ENCODE results near the gene NPLOC4. TPM values are rescaled to one million over a fixed set of nuclear protein-coding genes. Genes with fewer than 3 reads are reported as not detected.

NPLOC4 gene
- total and polyA plus RNA-seq, 9 of the 15 experiments (the other 6 are each of a cell fraction or from before 2014, with no cell fraction given): 1.5 to 116 (median 64.5) TPM

DNA sequence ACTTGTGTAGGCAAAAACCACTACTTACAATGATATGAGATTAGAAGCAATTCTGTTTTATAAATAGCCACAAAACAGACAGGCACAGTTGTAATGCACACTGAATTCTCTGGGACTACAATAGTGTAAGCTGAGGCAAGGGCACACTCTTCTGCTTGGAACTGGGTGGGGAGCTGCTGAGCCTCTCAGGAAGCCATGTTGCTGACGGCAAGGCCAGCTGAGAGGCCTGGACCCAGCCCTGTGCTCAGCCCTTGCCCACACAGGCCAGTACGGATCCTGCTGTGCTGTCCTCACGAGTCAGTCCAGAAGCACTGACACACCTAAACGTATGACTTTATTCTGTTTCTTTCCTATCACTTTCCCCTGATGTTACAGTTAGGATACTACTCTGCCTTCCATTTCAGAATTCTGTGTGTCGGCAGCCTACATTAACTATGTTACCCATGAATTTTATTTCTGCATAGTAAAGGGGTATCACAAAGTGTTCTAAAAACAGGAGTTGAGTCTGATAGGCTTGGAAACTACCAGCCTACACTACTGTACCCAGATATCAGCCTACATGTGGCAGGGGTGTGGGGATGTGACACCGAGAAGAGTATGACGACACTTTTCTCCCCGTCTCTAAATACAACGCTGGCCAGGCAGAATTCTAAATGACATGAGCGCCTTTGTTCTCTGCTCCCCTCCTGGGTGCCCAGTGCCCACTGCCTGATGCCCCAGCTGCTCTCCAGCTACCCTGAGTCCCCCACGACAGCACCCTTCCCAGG lies 43.6 kb downstream of the NPLOC4 start (continued):
- TF ChIP-seq TBL1XR1 (IDR thresholded peaks at IDR 0.05; ENCODE audit: low read length in 2 of 2) (no peak), NCOR1 (IDR thresholded peaks at IDR 0.05) (no peak), ZC3H11A (IDR thresholded peaks at IDR 0.05; ENCODE audit: low read depth, low read length) (no peak), POLR3A (IDR thresholded peaks at IDR 0.05; ENCODE audit: borderline replicate concordance, extremely low read depth, insufficient read depth, insufficient read length) (no peak)
- TF ChIP-seq, protein P1, sequence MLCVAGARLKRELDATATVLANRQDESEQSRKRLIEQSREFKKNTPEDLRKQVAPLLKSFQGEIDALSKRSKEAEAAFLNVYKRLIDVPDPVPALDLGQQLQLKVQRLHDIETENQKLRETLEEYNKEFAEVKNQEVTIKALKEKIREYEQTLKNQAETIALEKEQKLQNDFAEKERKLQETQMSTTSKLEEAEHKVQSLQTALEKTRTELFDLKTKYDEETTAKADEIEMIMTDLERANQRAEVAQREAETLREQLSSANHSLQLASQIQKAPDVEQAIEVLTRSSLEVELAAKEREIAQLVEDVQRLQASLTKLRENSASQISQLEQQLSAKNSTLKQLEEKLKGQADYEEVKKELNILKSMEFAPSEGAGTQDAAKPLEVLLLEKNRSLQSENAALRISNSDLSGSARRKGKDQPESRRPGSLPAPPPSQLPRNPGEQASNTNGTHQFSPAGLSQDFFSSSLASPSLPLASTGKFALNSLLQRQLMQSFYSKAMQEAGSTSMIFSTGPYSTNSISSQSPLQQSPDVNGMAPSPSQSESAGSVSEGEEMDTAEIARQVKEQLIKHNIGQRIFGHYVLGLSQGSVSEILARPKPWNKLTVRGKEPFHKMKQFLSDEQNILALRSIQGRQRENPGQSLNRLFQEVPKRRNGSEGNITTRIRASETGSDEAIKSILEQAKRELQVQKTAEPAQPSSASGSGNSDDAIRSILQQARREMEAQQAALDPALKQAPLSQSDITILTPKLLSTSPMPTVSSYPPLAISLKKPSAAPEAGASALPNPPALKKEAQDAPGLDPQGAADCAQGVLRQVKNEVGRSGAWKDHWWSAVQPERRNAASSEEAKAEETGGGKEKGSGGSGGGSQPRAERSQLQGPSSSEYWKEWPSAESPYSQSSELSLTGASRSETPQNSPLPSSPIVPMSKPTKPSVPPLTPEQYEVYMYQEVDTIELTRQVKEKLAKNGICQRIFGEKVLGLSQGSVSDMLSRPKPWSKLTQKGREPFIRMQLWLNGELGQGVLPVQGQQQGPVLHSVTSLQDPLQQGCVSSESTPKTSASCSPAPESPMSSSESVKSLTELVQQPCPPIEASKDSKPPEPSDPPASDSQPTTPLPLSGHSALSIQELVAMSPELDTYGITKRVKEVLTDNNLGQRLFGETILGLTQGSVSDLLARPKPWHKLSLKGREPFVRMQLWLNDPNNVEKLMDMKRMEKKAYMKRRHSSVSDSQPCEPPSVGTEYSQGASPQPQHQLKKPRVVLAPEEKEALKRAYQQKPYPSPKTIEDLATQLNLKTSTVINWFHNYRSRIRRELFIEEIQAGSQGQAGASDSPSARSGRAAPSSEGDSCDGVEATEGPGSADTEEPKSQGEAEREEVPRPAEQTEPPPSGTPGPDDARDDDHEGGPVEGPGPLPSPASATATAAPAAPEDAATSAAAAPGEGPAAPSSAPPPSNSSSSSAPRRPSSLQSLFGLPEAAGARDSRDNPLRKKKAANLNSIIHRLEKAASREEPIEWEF (CRISPR knock-in tag; IDR thresholded peaks at IDR 0.05): no peak

Data from K562 (cell line).